PFSK-1 (cell line): Measurements from ENCODE around the gene FURIN.

ENCODE experiments used
- FOXP2 ChIP-seq: optimal IDR thresholded peaks from 2 replicates; pipeline ENCODE3; 2011; ENCODE audit warnings: borderline replicate concordance, control low read depth, inconsistent platforms; ENCODE audit not compliant: insufficient read depth; ENCODE audit errors: extremely low read length, extremely low read depth
- POLR2AphosphoS5 ChIP-seq: IDR thresholded peaks from 2 replicates; pipeline ENCODE4 v1.6.1; 2012; ENCODE audit warnings: low read depth, mild to moderate bottlenecking, control low read depth, low read length, moderate library complexity
- SIN3A ChIP-seq: IDR thresholded peaks from 2 replicates; pipeline ENCODE4 v1.6.1; 2012; ENCODE audit warnings: mild to moderate bottlenecking, low read length, moderate library complexity, borderline replicate concordance; ENCODE audit not compliant: insufficient read depth
- TAF1 ChIP-seq: IDR thresholded peaks from 2 replicates; pipeline ENCODE4 v1.6.1; 2012; ENCODE audit warnings: low read length, control low read depth, borderline replicate concordance; ENCODE audit not compliant: insufficient read depth
- TF ChIP-seq, protein P1 (sequence below), 2 experiments: IDR thresholded peaks; 2 replicates each; pipeline versions ENCODE4 v1.6.1 to v1.8.0; 2011 to 2012; ENCODE audit warnings: low read depth in 2 of 2, low read length in 2 of 2, control low read depth in 1 of 2, inconsistent platforms in 1 of 2, mild to moderate bottlenecking in 1 of 2, moderate library complexity in 1 of 2; ENCODE audit not compliant: insufficient read depth in 1 of 2

DNA sequence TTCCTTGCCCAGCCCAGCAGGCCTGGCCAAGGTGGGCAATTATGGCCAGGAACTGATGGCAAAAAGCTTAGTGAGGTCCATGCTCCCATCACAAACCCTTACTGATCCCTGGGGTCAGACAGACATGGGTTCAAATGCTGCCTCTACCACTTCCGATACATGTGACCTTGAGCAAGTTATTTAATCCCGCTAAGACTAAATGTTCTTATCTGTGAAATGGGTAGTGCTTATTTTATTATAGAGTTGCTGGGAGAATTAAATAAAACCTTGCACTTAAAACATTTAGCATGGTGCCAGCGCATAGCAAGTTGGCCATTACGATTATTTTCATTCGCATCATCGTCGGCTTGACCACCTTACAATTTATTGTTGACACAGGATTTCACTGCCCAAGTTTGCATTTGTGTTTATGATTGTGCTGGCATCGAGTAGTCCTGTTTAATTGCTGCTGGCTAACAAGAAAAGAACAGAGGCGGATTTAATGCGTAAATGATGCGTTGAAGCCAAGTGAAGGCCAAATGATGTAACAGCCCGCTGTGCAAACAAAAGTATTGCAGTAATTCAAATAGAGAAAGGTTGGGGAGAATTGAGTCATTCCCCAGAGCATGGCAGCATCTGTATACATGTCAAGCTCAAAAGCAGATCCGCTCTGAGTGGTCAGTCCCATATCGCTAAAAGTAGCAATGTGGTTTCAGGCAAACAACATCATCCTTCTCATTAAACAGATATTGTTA is 7.3 kb upstream of the FURIN start:
- TF ChIP-seq, protein P1, sequence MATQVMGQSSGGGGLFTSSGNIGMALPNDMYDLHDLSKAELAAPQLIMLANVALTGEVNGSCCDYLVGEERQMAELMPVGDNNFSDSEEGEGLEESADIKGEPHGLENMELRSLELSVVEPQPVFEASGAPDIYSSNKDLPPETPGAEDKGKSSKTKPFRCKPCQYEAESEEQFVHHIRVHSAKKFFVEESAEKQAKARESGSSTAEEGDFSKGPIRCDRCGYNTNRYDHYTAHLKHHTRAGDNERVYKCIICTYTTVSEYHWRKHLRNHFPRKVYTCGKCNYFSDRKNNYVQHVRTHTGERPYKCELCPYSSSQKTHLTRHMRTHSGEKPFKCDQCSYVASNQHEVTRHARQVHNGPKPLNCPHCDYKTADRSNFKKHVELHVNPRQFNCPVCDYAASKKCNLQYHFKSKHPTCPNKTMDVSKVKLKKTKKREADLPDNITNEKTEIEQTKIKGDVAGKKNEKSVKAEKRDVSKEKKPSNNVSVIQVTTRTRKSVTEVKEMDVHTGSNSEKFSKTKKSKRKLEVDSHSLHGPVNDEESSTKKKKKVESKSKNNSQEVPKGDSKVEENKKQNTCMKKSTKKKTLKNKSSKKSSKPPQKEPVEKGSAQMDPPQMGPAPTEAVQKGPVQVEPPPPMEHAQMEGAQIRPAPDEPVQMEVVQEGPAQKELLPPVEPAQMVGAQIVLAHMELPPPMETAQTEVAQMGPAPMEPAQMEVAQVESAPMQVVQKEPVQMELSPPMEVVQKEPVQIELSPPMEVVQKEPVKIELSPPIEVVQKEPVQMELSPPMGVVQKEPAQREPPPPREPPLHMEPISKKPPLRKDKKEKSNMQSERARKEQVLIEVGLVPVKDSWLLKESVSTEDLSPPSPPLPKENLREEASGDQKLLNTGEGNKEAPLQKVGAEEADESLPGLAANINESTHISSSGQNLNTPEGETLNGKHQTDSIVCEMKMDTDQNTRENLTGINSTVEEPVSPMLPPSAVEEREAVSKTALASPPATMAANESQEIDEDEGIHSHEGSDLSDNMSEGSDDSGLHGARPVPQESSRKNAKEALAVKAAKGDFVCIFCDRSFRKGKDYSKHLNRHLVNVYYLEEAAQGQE (IDR thresholded peaks at IDR 0.05; ENCODE audit: insufficient read depth in 1 of 2, low read depth in 2 of 2, low read length in 2 of 2), result no peak
- TF ChIP-seq POLR2AphosphoS5 (no peak), SIN3A (no peak), TAF1 (no peak), FOXP2 (no peak)
